Activated naive CD4-positive, alpha-beta T cell treated with Interleukin-2 at 50 U/mL for 16 hours (primary cell): ENCODE results near the gene USP46.
A peak's percentile ranks its signal among the peaks of the same experiment; 100 is the strongest.

Source experiments
- DNase-seq: peaks from one replicate; pipeline ENCODE4 v3.0.0-alpha.2; 2020

USP46 gene

GRCh38 chr4:52659001-52659721, at the start of gene USP46:
TSS of gene USP46 (minus strand) at chr4:52659301. CDS start at chr4:52659150, 151 bp downstream.
- peak; percentile 62 for DNase-seq

GRCh38 chr4:52704661-52705060, 45.6 kb upstream of the USP46 start:
- DNase-seq: no peak

- DNase-seq: no peak
Measured at GRCh38 chr4:52704133-52704532, 45.0 kb upstream of the USP46 start.

GRCh38 chr4:52701207-52701606, 42.1 kb upstream of the USP46 start:
- DNase-seq: no peak

GRCh38 chr4:52694936-52695335, 35.8 kb upstream of the USP46 start:
- no peak for DNase-seq

GRCh38 chr4:52693492-52693891, 34.4 kb upstream of the USP46 start:
- DNase-seq: no peak

- DNase-seq: no peak
Measured at GRCh38 chr4:52689096-52689495, 30.0 kb upstream of the USP46 start.

- no peak for DNase-seq
Measured at GRCh38 chr4:52687696-52688095, 28.6 kb upstream of the USP46 start.

GRCh38 chr4:52685316-52685715, 26.2 kb upstream of the USP46 start:
- DNase-seq: no peak

- no peak for DNase-seq
Measured at GRCh38 chr4:52684896-52685295, 25.8 kb upstream of the USP46 start.

- DNase-seq: no peak
Measured at GRCh38 chr4:52680381-52680780, 21.3 kb upstream of the USP46 start.

GRCh38 chr4:52676536-52676935, 17.4 kb upstream of the USP46 start:
- DNase-seq: no peak

GRCh38 chr4:52675111-52675510, 16.0 kb upstream of the USP46 start:
- DNase-seq: no peak

GRCh38 chr4:52670739-52671138, 11.6 kb upstream of the USP46 start:
- no peak for DNase-seq

GRCh38 chr4:52670121-52670520, 11.0 kb upstream of the USP46 start:
- no peak for DNase-seq

GRCh38 chr4:52665592-52665991, 6.5 kb upstream of the USP46 start:
- DNase-seq: no peak

GRCh38 chr4:52664479-52664878, 5.4 kb upstream of the USP46 start:
- no peak for DNase-seq

- DNase-seq: no peak
Measured at GRCh38 chr4:52661966-52662690, 3.0 kb upstream of the USP46 start.

GRCh38 chr4:52660643-52661042, 1.5 kb upstream of the USP46 start:
- DNase-seq: no peak

GRCh38 chr4:52659722-52660261, 691 bp upstream of the USP46 start:
- DNase-seq: peak; percentile 27

GRCh38 chr4:52658641-52659000, 480 bp downstream of the USP46 start:
- DNase-seq: no peak

- DNase-seq: no peak
Measured at GRCh38 chr4:52657618-52658501, 1.2 kb downstream of the USP46 start.

- no peak for DNase-seq
Measured at GRCh38 chr4:52657292-52657617, 1.8 kb downstream of the USP46 start.
